ENCODE results near the gene COX11.

Gene COX11

GRCh38 chr17:54968262-54968987 is at the start of gene COX11, which contains the start of gene STXBP4:
TSS of gene COX11 (minus strand) at chr17:54968654. CDS start at chr17:54968646, 8 bp downstream.
TSS of gene STXBP4 (plus strand) at chr17:54968765. CDS start at chr17:54986220, 17,455 bp downstream.
- Histone ChIP-seq H3K27me3 (ENCODE audit: insufficient read depth, low read length) (no peaks in the 10 kb centered on the region), H3K9me3 (ENCODE audit: low read length) (no peaks in the 10 kb centered on the region)

GRCh38 chr17:55005520-55005919 is 37.1 kb upstream of the COX11 start:
- H2AFZ ChIP-seq (ENCODE audit: low read depth, low read length) = no peak overlapping the region
- no peaks in the 10 kb centered on the region for H3K4me1 ChIP-seq (ENCODE audit: insufficient read depth, low read length)
- no peak overlapping the region for H3K4me3 ChIP-seq (ENCODE audit: low read length)
- H3K36me3 ChIP-seq (ENCODE audit: insufficient read depth, low read length) = peaks cover 18% of the 10 kb centered on the region
- no peaks in the 10 kb centered on the region for H3K27me3 ChIP-seq (ENCODE audit: insufficient read depth, low read length)
- H3K9me3 ChIP-seq (ENCODE audit: low read length) = no peaks in the 10 kb centered on the region

More at GRCh38 chr17:54968262-54968987, at the start of gene COX11, which contains the start of gene STXBP4:
- H2AFZ ChIP-seq (ENCODE audit: low read depth, low read length) = peak within 1 kb of the TSS; percentile 83
- peaks cover 20% of the 10 kb centered on the region for H3K4me1 ChIP-seq (ENCODE audit: insufficient read depth, low read length)
- peaks cover 22% of the 10 kb centered on the region for H3K36me3 ChIP-seq (ENCODE audit: insufficient read depth, low read length)
- peak within 1 kb of the TSS; percentile 88 for H3K4me3 ChIP-seq (ENCODE audit: low read length)

GRCh38 chr17:55004484-55004883 is 36.0 kb upstream of the COX11 start:
- Histone ChIP-seq H3K4me1 (ENCODE audit: insufficient read depth, low read length) (no peaks in the 10 kb centered on the region), H2AFZ (ENCODE audit: low read depth, low read length) (no peak overlapping the region), H3K4me3 (ENCODE audit: low read length) (no peak overlapping the region), H3K27me3 (ENCODE audit: insufficient read depth, low read length) (no peaks in the 10 kb centered on the region), H3K36me3 (ENCODE audit: insufficient read depth, low read length) (peaks cover 24% of the 10 kb centered on the region), H3K9me3 (ENCODE audit: low read length) (no peaks in the 10 kb centered on the region)

GRCh38 chr17:55002458-55002857 is 34.0 kb upstream of the COX11 start:
- no peak overlapping the region for H2AFZ ChIP-seq (ENCODE audit: low read depth, low read length)
- H3K4me1 ChIP-seq (ENCODE audit: insufficient read depth, low read length) = no peaks in the 10 kb centered on the region
- H3K4me3 ChIP-seq (ENCODE audit: low read length) = no peak overlapping the region
- no peaks in the 10 kb centered on the region for H3K27me3 ChIP-seq (ENCODE audit: insufficient read depth, low read length)
- no peaks in the 10 kb centered on the region for H3K9me3 ChIP-seq (ENCODE audit: low read length)
- peaks cover 22% of the 10 kb centered on the region for H3K36me3 ChIP-seq (ENCODE audit: insufficient read depth, low read length)

- Histone ChIP-seq H3K9me3 (ENCODE audit: low read length) (no peaks in the 10 kb centered on the region), H2AFZ (ENCODE audit: low read depth, low read length) (no peak overlapping the region), H3K27me3 (ENCODE audit: insufficient read depth, low read length) (no peaks in the 10 kb centered on the region), H3K4me1 (ENCODE audit: insufficient read depth, low read length) (no peaks in the 10 kb centered on the region), H3K4me3 (ENCODE audit: low read length) (no peak overlapping the region), H3K36me3 (ENCODE audit: insufficient read depth, low read length) (peaks cover 13% of the 10 kb centered on the region)
These were observed 28.0 kb upstream of the COX11 start for GRCh38 chr17:54996441-54996840.

- no peaks in the 10 kb centered on the region for H3K27me3 ChIP-seq (ENCODE audit: insufficient read depth, low read length)
These were observed 24.6 kb upstream of the COX11 start for GRCh38 chr17:54992797-54993639.

GRCh38 chr17:54991567-54991966 is 23.1 kb upstream of the COX11 start:
- H3K4me3 ChIP-seq (ENCODE audit: low read length) = no peak overlapping the region
- H3K27me3 ChIP-seq (ENCODE audit: insufficient read depth, low read length) = no peaks in the 10 kb centered on the region
- H3K4me1 ChIP-seq (ENCODE audit: insufficient read depth, low read length) = no peaks in the 10 kb centered on the region
- no peak overlapping the region for H2AFZ ChIP-seq (ENCODE audit: low read depth, low read length)
- no peaks in the 10 kb centered on the region for H3K9me3 ChIP-seq (ENCODE audit: low read length)
- peaks cover 16% of the 10 kb centered on the region for H3K36me3 ChIP-seq (ENCODE audit: insufficient read depth, low read length)

More at GRCh38 chr17:54992797-54993639, 24.6 kb upstream of the COX11 start:
- H3K9me3 ChIP-seq (ENCODE audit: low read length) = no peaks in the 10 kb centered on the region
- H2AFZ ChIP-seq (ENCODE audit: low read depth, low read length) = no peak overlapping the region
- no peak overlapping the region for H3K4me3 ChIP-seq (ENCODE audit: low read length)
- H3K4me1 ChIP-seq (ENCODE audit: insufficient read depth, low read length) = no peaks in the 10 kb centered on the region
- H3K36me3 ChIP-seq (ENCODE audit: insufficient read depth, low read length) = peaks cover 7% of the 10 kb centered on the region

GRCh38 chr17:54990118-54990517 is 21.7 kb upstream of the COX11 start:
- Histone ChIP-seq H3K36me3 (ENCODE audit: insufficient read depth, low read length) (peaks cover 19% of the 10 kb centered on the region), H3K4me1 (ENCODE audit: insufficient read depth, low read length) (no peaks in the 10 kb centered on the region), H3K27me3 (ENCODE audit: insufficient read depth, low read length) (no peaks in the 10 kb centered on the region), H3K4me3 (ENCODE audit: low read length) (no peak overlapping the region), H2AFZ (ENCODE audit: low read depth, low read length) (no peak overlapping the region), H3K9me3 (ENCODE audit: low read length) (no peaks in the 10 kb centered on the region)

GRCh38 chr17:54985476-54985875 is 17.0 kb upstream of the COX11 start:
- peaks cover 15% of the 10 kb centered on the region for H3K36me3 ChIP-seq (ENCODE audit: insufficient read depth, low read length)
- H3K4me1 ChIP-seq (ENCODE audit: insufficient read depth, low read length) = no peaks in the 10 kb centered on the region
- H3K4me3 ChIP-seq (ENCODE audit: low read length) = no peak overlapping the region
- H2AFZ ChIP-seq (ENCODE audit: low read depth, low read length) = no peak overlapping the region
- peaks cover 2% of the 10 kb centered on the region for H3K9me3 ChIP-seq (ENCODE audit: low read length)
- no peaks in the 10 kb centered on the region for H3K27me3 ChIP-seq (ENCODE audit: insufficient read depth, low read length)

- Histone ChIP-seq H3K4me3 (ENCODE audit: low read length) (no peak overlapping the region), H2AFZ (ENCODE audit: low read depth, low read length) (no peak overlapping the region), H3K4me1 (ENCODE audit: insufficient read depth, low read length) (no peaks in the 10 kb centered on the region), H3K36me3 (ENCODE audit: insufficient read depth, low read length) (peaks cover 12% of the 10 kb centered on the region), H3K27me3 (ENCODE audit: insufficient read depth, low read length) (no peaks in the 10 kb centered on the region), H3K9me3 (ENCODE audit: low read length) (peaks cover 4% of the 10 kb centered on the region)
These were observed 14.8 kb upstream of the COX11 start for GRCh38 chr17:54983260-54983659.

- H2AFZ ChIP-seq (ENCODE audit: low read depth, low read length) = no peak overlapping the region
- H3K4me3 ChIP-seq (ENCODE audit: low read length) = no peak overlapping the region
- peaks cover 4% of the 10 kb centered on the region for H3K9me3 ChIP-seq (ENCODE audit: low read length)
- H3K36me3 ChIP-seq (ENCODE audit: insufficient read depth, low read length) = peaks cover 10% of the 10 kb centered on the region
- H3K27me3 ChIP-seq (ENCODE audit: insufficient read depth, low read length) = no peaks in the 10 kb centered on the region
- no peaks in the 10 kb centered on the region for H3K4me1 ChIP-seq (ENCODE audit: insufficient read depth, low read length)
These were observed 13.9 kb upstream of the COX11 start for GRCh38 chr17:54982399-54982798.

- Histone ChIP-seq H3K9me3 (ENCODE audit: low read length) (peaks cover 6% of the 10 kb centered on the region), H3K27me3 (ENCODE audit: insufficient read depth, low read length) (no peaks in the 10 kb centered on the region), H3K4me3 (ENCODE audit: low read length) (no peak overlapping the region), H2AFZ (ENCODE audit: low read depth, low read length) (no peak overlapping the region), H3K4me1 (ENCODE audit: insufficient read depth, low read length) (no peaks in the 10 kb centered on the region), H3K36me3 (ENCODE audit: insufficient read depth, low read length) (no peaks in the 10 kb centered on the region)
These were observed 11.9 kb upstream of the COX11 start for GRCh38 chr17:54980375-54980774.

GRCh38 chr17:54979657-54980056 is 11.2 kb upstream of the COX11 start:
- Histone ChIP-seq H3K9me3 (ENCODE audit: low read length) (peaks cover 8% of the 10 kb centered on the region), H3K4me3 (ENCODE audit: low read length) (no peak overlapping the region), H2AFZ (ENCODE audit: low read depth, low read length) (no peak overlapping the region), H3K27me3 (ENCODE audit: insufficient read depth, low read length) (no peaks in the 10 kb centered on the region), H3K36me3 (ENCODE audit: insufficient read depth, low read length) (no peaks in the 10 kb centered on the region), H3K4me1 (ENCODE audit: insufficient read depth, low read length) (no peaks in the 10 kb centered on the region)
